A549 (cell line): Measurements from ENCODE around the gene BEND5. TPM values are rescaled to one million over a fixed set of nuclear protein-coding genes. Genes with fewer than 3 reads are reported as not detected.

Source experiments
- ATAC-seq, 2 experiments: fragments of 200-7000 bp in 1 of 2; fragments of >200 bp in 1 of 2; cut with Nextera tagmentation in 1 of 2; cut with Tn5 transposase in 1 of 2; 3 replicates each; pipeline versions ENCODE4 v1.8.0 to v1.9.1; 2018 to 2020; ENCODE audit warnings: mild to moderate bottlenecking in 1 of 2, moderate library complexity in 1 of 2
- CTCF ChIA-PET: fragments of 300-600 bp; sonication (Branson Sonifier 250); formaldehyde crosslinking; extraction: SDS; loops from one replicate; lab custom pipeline; 2021; ENCODE audit warnings: antibody characterized with exemption, inconsistent platforms; lab: Yijun Ruan, JAX
- POLR2A ChIA-PET: fragments of 350-600 bp; formaldehyde crosslinking; extraction: SDS; loops from one replicate; lab custom pipeline; 2021; ENCODE audit warnings: antibody characterized with exemption, inconsistent platforms; lab: Yijun Ruan, JAX
- DNase-seq, 2 experiments: peaks; one replicate each; pipeline versions ENCODE4 v3.0.0 to v3.0.0-alpha.2; 2011 to 2016; ENCODE audit warnings: low read depth in 1 of 2, low spot score in 1 of 2
- FAIRE-seq: peaks from 2 replicates; lab custom pipeline; 2011; peaks lifted over from hg19 to GRCh38; lab: Jason Lieb, UNC
- H3K27ac ChIP-seq, 2 experiments: fragments of >200 bp; sonication (Bioruptor Twin); formaldehyde crosslinking; 3 replicates each; pipeline ENCODE4 v1.5.1; 2016 to 2017
- H3K4me1 ChIP-seq: fragments of >200 bp; sonication (Bioruptor Twin); formaldehyde crosslinking; 3 replicates; pipeline ENCODE4 v1.6.1; 2016
- H3K4me2 ChIP-seq: fragments of >200 bp; sonication (Bioruptor Twin); formaldehyde crosslinking; 3 replicates; pipeline ENCODE4 v1.6.1; 2016
- H3K4me3 ChIP-seq: fragments of >200 bp; sonication (Bioruptor Twin); formaldehyde crosslinking; 3 replicates; pipeline ENCODE4 v1.5.1; 2016
- H3K9me3 ChIP-seq: fragments of >200 bp; sonication (Bioruptor Twin); formaldehyde crosslinking; 3 replicates; pipeline ENCODE4 v1.6.1; 2016
- CBX8 ChIP-seq: fragments of 200-600 bp; sonication (generic); IDR thresholded peaks from 2 replicates; pipeline ENCODE4 v1.6.1; 2016
- FOSB ChIP-seq: fragments of 250-450 bp; sonication (Bioruptor Pico); IDR thresholded peaks from 2 replicates; pipeline ENCODE4 v1.5.0; 2020; ENCODE audit warnings: mild to moderate bottlenecking, moderate library complexity
- GATA3 ChIP-seq: IDR thresholded peaks from 2 replicates; pipeline ENCODE4 v1.6.1; 2012; ENCODE audit warnings: borderline replicate concordance
- HDAC2 ChIP-seq: fragments of 200-600 bp; sonication (generic); IDR thresholded peaks from 2 replicates; pipeline ENCODE4 v1.6.1; 2016
- HMGXB4 ChIP-seq: fragments of 250-450 bp; sonication (Bioruptor Pico); IDR thresholded peaks from 2 replicates; pipeline ENCODE4 v1.5.0; 2021; ENCODE audit warnings: mild to moderate bottlenecking, moderate library complexity, borderline replicate concordance
- HOXB13 ChIP-seq: fragments of 250-450 bp; sonication (Bioruptor Pico); IDR thresholded peaks from 2 replicates; pipeline ENCODE4 v1.5.0; 2020; ENCODE audit warnings: low read depth, mild to moderate bottlenecking, moderate library complexity
- HOXB5 ChIP-seq: fragments of 250-450 bp; sonication (Bioruptor Pico); IDR thresholded peaks from 2 replicates; pipeline ENCODE4 v1.5.0; 2020; ENCODE audit warnings: mild to moderate bottlenecking, moderate library complexity
- KDM1A ChIP-seq: fragments of 200-600 bp; sonication (generic); IDR thresholded peaks from 2 replicates; pipeline ENCODE4 v1.6.1; 2016; ENCODE audit warnings: low read depth, mild to moderate bottlenecking
- KDM5A ChIP-seq: fragments of 200-600 bp; sonication (generic); IDR thresholded peaks from 2 replicates; pipeline ENCODE4 v1.6.1; 2016; ENCODE audit warnings: antibody characterized with exemption, mild to moderate bottlenecking
- MAZ ChIP-seq: fragments of 150-350 bp; IDR thresholded peaks from 2 replicates; pipeline ENCODE4 v1.6.1; 2014; ENCODE audit warnings: antibody characterized with exemption, low read depth, low read length, borderline replicate concordance
- NPAS2 ChIP-seq: fragments of 250-450 bp; sonication (Bioruptor Pico); IDR thresholded peaks from 2 replicates; pipeline ENCODE4 v1.8.0; 2022; ENCODE audit warnings: mild to moderate bottlenecking, moderate library complexity, borderline replicate concordance
- SMC3 ChIP-seq: fragments of >200 bp; sonication (Bioruptor Twin); formaldehyde crosslinking; IDR thresholded peaks from 3 replicates; pipeline ENCODE4 v1.6.1; 2018; ENCODE audit warnings: inconsistent platforms
- TP53 ChIP-seq: fragments of 250-450 bp; sonication (Bioruptor Pico); IDR thresholded peaks from 2 replicates; pipeline ENCODE4 v1.5.0; 2021; ENCODE audit warnings: mild to moderate bottlenecking, moderate library complexity
- ZC3H11A ChIP-seq: fragments of 450-650 bp; IDR thresholded peaks from 2 replicates; pipeline ENCODE4 v1.6.1; 2014; ENCODE audit warnings: antibody characterized with exemption, mild to moderate bottlenecking
- ZSCAN20 ChIP-seq: fragments of 250-450 bp; sonication (Bioruptor Pico); IDR thresholded peaks from 2 replicates; pipeline ENCODE4 v1.8.0; 2022; ENCODE audit warnings: mild to moderate bottlenecking, moderate library complexity
- WGBS: methylation state at CpG from one replicate; pipeline ENCODE4 v1.1.6; 2017; ENCODE audit errors: missing lambda C conversion rate; 5-methylcytosine and 5-hydroxymethylcytosine counted together
- polyA plus RNA-seq, 4 experiments: library from polyadenylated mRNA; depleted of rRNA in 3 of 4; stranded (reverse); fragments of >200 nt; fragmentation: RNase III in 1 of 4; extraction: RNeasy Plus Mini Kit Qiagen cat#74134 plus additional on column Dnase treatment in 1 of 4; gene quantifications; 2 replicates in 3 of 4; 3 replicates in 1 of 4; pipeline ENCODE4 v1.2.3, GENCODE V29; 2011 to 2017
- TF ChIP-seq, protein P1 (sequence below): fragments of >200 bp; sonication (Bioruptor Twin); formaldehyde crosslinking; IDR thresholded peaks from 3 replicates; pipeline ENCODE4 v1.5.1; 2016

The BEND5 gene
- polyA plus RNA-seq, 2 of the 4 experiments (the other 2 are of a cell fraction), result not detected

DNA sequence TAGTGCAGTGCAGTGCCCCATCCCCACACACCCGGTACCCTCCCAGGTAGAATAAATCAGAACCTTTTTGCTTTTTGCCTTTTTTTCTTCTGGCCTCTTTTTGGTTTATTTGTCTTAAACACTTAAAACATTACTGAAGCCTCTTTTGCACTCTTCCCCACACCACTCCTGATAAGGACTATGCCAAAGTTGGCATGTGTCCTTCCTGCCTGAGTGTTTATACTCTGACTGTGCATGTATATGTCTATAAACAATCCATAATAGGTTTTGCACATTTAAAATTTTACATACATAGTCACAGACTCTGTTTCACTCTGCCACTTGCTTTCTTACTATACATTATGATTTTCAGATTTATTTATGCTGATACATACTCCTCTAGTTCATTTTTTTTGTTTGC is 59.6 kb downstream of the BEND5 start:
- ChIA-PET CTCF (no interaction called here), POLR2A (no interaction called here)
- no peaks in the 10 kb centered on the region for H3K9me3 ChIP-seq
- WGBS, result 92% methylated on average over 1 of the region's 1 CpG
- no peak overlapping the region for H3K4me3 ChIP-seq
- no peaks in the 10 kb centered on the region for H3K4me1 ChIP-seq
- FAIRE-seq (no peak), DNase-seq (no peak), ATAC-seq (no peak)
- H3K27ac ChIP-seq, result no peak overlapping the region
- TF ChIP-seq KDM5A (no peak), HMGXB4 (CRISPR knock-in tag) (no peak)
- H3K4me2 ChIP-seq, result no peak overlapping the region

DNA sequence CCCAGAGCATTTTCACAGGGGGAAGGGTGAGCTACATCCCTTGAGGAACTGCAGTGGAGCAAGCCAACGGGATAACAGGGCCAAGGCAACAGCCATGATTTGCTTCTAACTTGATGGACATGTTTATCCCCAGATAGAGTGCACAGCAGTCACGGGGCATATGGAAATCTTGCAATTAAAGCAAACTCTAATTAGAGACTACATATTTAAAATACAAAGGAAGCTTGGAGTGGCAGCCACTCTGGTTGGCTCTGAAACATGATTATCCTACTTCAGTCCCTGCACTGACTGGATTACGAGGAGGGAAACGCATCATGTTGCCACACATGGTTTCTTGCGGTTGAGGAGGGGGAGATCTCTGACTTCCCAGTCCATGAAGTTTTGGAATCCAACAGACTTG is 60.8 kb downstream of the BEND5 start:
- Histone ChIP-seq H3K9me3 (no peaks in the 10 kb centered on the region), H3K27ac (no peak overlapping the region), H3K4me3 (no peak overlapping the region), H3K4me2 (no peak overlapping the region), H3K4me1 (no peaks in the 10 kb centered on the region)
- TF ChIP-seq HDAC2 (no peak), GATA3 (no peak), ZC3H11A (no peak)
- DNase-seq (no peak), ATAC-seq (no peak), FAIRE-seq (no peak)
- 56% methylated on average over 5 of the region's 5 CpGs for WGBS
- ChIA-PET POLR2A (no interaction called here), CTCF (no interaction called here)

- TF ChIP-seq SMC3, result no peak
- TF ChIP-seq GATA3, result no peak
- no peak for TF ChIP-seq KDM1A
- no peak for TF ChIP-seq FOSB (CRISPR knock-in tag)
- TF ChIP-seq HDAC2, result no peak
- no peak for TF ChIP-seq TP53 (CRISPR knock-in tag)
- TF ChIP-seq NPAS2 (CRISPR knock-in tag), result no peak
- TF ChIP-seq MAZ, result no peak
- CTCF ChIA-PET, result interaction anchor here (1.6 kb wide), 1 partner anchor 34 kb away, joined by 8 read pairs; no protein-coding TSS in a partner anchor
- Histone ChIP-seq H3K4me1 (no peaks in the 10 kb centered on the region), H3K4me3 (no peak overlapping the region), H3K9me3 (no peaks in the 10 kb centered on the region), H3K4me2 (no peak overlapping the region), H3K27ac (no peak overlapping the region)
- FAIRE-seq (no peak), ATAC-seq (no peak), DNase-seq (no peak)
- POLR2A ChIA-PET, result no interaction called here
- 55% methylated on average over 2 of the region's 2 CpGs for WGBS
Measured at GRCh38 chr1:48710915-48711314, 65.8 kb downstream of the BEND5 start.

GRCh38 chr1:48710318-48710717 is 66.4 kb downstream of the BEND5 start:
- Histone ChIP-seq H3K9me3 (no peaks in the 10 kb centered on the region), H3K4me1 (no peaks in the 10 kb centered on the region), H3K4me3 (no peak overlapping the region), H3K4me2 (no peak overlapping the region), H3K27ac (no peak overlapping the region)
- no peak for ATAC-seq
- no peak for TF ChIP-seq MAZ
- TF ChIP-seq, protein P1, sequence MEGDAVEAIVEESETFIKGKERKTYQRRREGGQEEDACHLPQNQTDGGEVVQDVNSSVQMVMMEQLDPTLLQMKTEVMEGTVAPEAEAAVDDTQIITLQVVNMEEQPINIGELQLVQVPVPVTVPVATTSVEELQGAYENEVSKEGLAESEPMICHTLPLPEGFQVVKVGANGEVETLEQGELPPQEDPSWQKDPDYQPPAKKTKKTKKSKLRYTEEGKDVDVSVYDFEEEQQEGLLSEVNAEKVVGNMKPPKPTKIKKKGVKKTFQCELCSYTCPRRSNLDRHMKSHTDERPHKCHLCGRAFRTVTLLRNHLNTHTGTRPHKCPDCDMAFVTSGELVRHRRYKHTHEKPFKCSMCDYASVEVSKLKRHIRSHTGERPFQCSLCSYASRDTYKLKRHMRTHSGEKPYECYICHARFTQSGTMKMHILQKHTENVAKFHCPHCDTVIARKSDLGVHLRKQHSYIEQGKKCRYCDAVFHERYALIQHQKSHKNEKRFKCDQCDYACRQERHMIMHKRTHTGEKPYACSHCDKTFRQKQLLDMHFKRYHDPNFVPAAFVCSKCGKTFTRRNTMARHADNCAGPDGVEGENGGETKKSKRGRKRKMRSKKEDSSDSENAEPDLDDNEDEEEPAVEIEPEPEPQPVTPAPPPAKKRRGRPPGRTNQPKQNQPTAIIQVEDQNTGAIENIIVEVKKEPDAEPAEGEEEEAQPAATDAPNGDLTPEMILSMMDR, result no peak
- TF ChIP-seq KDM1A, result no peak
- TF ChIP-seq HOXB5 (CRISPR knock-in tag), result no peak
- no peak for TF ChIP-seq ZSCAN20
- TF ChIP-seq HOXB13 (CRISPR knock-in tag), result no peak
- no peak for TF ChIP-seq CBX8
- no peak for TF ChIP-seq NPAS2 (CRISPR knock-in tag)
- ChIA-PET CTCF (interaction anchor here (1.6 kb wide), 1 partner anchor 33 kb away, joined by 8 read pairs; no protein-coding TSS in a partner anchor), POLR2A (no interaction called here)
- DNase-seq, result no peak
- 24% methylated on average over 2 of the region's 2 CpGs for WGBS
- FAIRE-seq, result no peak
